Measurements from ENCODE around the gene TGFBI.

The TGFBI gene

GRCh38 chr5:136012041-136012804 lies 16.6 kb upstream of the TGFBI start:
- Histone ChIP-seq H3K4me1 (no peaks in the 10 kb centered on the region), H3K9me3 (no peaks in the 10 kb centered on the region), H3K36me3 (replicated peaks) (no peaks in the 10 kb centered on the region), H3K4me3 (no peak overlapping the region), H3K27me3 (ENCODE audit: low read depth) (peaks cover 10% of the 10 kb centered on the region; the same call in 1 of the 2 replicates)
- no peak for DNase-seq (ENCODE audit: low spot score in 2 of 2)
- in situ Hi-C loops (cut with MboI; ENCODE audit: low sequenced_read_pairs) = no loop called here

GRCh38 chr5:136013559-136013958 lies 15.2 kb upstream of the TGFBI start:
- peaks cover 10% of the 10 kb centered on the region; the same call in 1 of the 2 replicates for H3K27me3 ChIP-seq (ENCODE audit: low read depth)
- no peak for DNase-seq (ENCODE audit: low spot score in 2 of 2)
- in situ Hi-C loops (cut with MboI; ENCODE audit: low sequenced_read_pairs) = no loop called here
- no peaks in the 10 kb centered on the region for H3K4me1 ChIP-seq
- no peaks in the 10 kb centered on the region for H3K9me3 ChIP-seq
- no peaks in the 10 kb centered on the region for H3K36me3 ChIP-seq (replicated peaks)
- no peak overlapping the region for H3K4me3 ChIP-seq

- in situ Hi-C loops (cut with MboI; ENCODE audit: low sequenced_read_pairs) = no loop called here
- Histone ChIP-seq H3K27me3 (ENCODE audit: low read depth) (peaks cover 10% of the 10 kb centered on the region; the same call in 1 of the 2 replicates), H3K4me1 (no peaks in the 10 kb centered on the region), H3K4me3 (no peak overlapping the region), H3K36me3 (replicated peaks) (no peaks in the 10 kb centered on the region), H3K9me3 (no peaks in the 10 kb centered on the region)
- DNase-seq (ENCODE audit: low spot score in 2 of 2) = no peak
These were observed 14.5 kb upstream of the TGFBI start for GRCh38 chr5:136014049-136015002.

GRCh38 chr5:136015003-136015375 lies 13.8 kb upstream of the TGFBI start:
- H3K4me1 ChIP-seq = no peaks in the 10 kb centered on the region
- no peaks in the 10 kb centered on the region for H3K36me3 ChIP-seq (replicated peaks)
- in situ Hi-C loops (cut with MboI; ENCODE audit: low sequenced_read_pairs) = no loop called here
- H3K9me3 ChIP-seq = no peaks in the 10 kb centered on the region
- peaks cover 10% of the 10 kb centered on the region; the same call in 1 of the 2 replicates for H3K27me3 ChIP-seq (ENCODE audit: low read depth)
- no peak for DNase-seq (ENCODE audit: low spot score in 2 of 2)
- no peak overlapping the region for H3K4me3 ChIP-seq

GRCh38 chr5:136015966-136016650 lies 12.7 kb upstream of the TGFBI start:
- DNase-seq (ENCODE audit: low spot score in 2 of 2) = no peak
- in situ Hi-C loops (cut with MboI; ENCODE audit: low sequenced_read_pairs) = no loop called here
- no peaks in the 10 kb centered on the region for H3K9me3 ChIP-seq
- no peak overlapping the region for H3K4me3 ChIP-seq
- H3K36me3 ChIP-seq (replicated peaks) = no peaks in the 10 kb centered on the region
- H3K4me1 ChIP-seq = no peaks in the 10 kb centered on the region
- H3K27me3 ChIP-seq (ENCODE audit: low read depth) = peaks cover 7% of the 10 kb centered on the region; the same call in 1 of the 2 replicates

- peaks cover 3% of the 10 kb centered on the region; the same call in 1 of the 2 replicates for H3K27me3 ChIP-seq (ENCODE audit: low read depth)
- H3K36me3 ChIP-seq (replicated peaks) = no peaks in the 10 kb centered on the region
- H3K9me3 ChIP-seq = no peaks in the 10 kb centered on the region
- no peak overlapping the region for H3K4me3 ChIP-seq
- no peak for DNase-seq (ENCODE audit: low spot score in 2 of 2)
- in situ Hi-C loops (cut with MboI; ENCODE audit: low sequenced_read_pairs) = no loop called here
- H3K4me1 ChIP-seq = no peaks in the 10 kb centered on the region
These were observed 11.8 kb upstream of the TGFBI start for GRCh38 chr5:136016945-136017530.

DNA sequence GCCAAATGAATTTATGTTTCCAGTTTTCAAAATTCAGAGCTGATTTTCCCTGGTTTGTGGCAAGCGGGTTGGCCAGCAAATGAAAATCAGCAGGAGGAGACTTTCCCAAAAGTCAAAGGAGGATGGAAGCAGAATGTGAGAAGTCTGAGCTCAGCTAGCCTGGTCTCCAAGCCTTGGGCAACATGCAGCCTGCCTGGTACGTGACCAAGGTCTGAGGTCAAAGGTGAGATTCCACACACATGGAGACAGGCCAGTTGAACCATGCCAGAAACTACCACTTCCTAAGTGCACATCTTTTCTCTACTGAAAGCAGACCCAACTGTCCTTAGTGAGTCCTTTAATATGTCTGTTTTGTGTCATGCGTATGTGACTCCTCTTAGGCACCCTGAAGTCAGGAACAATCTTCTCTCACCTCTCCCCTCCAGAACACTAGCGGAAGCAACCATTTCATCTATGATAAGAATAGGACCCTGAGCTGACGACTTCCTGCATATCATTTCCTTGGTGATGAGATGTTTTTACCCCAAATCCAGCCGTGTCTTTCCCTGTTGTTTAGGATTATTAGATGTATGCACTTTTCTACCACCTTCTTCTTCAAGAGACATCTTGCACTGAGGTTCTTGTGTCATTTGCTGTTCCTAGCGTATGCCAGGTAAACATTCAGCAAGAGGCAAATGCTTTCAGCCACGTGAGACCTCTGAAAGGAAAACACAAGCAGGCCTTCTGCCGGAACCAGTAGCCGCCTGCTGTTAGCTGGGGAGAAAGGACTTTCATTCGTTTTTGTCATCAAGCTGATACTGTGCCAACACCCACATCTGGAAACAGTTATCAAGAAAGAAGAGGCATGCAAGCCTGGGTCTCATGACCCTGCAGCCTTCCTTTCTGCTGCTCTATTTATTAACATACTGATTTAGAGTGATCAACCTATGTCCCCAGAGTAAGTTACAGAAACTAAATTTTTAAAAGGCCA lies 9.7 kb upstream of the TGFBI start:
- in situ Hi-C loops (cut with MboI; ENCODE audit: low sequenced_read_pairs) = no loop called here
- H3K4me1 ChIP-seq = no peaks in the 10 kb centered on the region
- H3K27me3 ChIP-seq (ENCODE audit: low read depth) = no peaks in the 10 kb centered on the region
- no peak for DNase-seq (ENCODE audit: low spot score in 2 of 2)
- H3K36me3 ChIP-seq (replicated peaks) = no peaks in the 10 kb centered on the region
- no peak overlapping the region for H3K4me3 ChIP-seq
- no peaks in the 10 kb centered on the region for H3K9me3 ChIP-seq

DNA sequence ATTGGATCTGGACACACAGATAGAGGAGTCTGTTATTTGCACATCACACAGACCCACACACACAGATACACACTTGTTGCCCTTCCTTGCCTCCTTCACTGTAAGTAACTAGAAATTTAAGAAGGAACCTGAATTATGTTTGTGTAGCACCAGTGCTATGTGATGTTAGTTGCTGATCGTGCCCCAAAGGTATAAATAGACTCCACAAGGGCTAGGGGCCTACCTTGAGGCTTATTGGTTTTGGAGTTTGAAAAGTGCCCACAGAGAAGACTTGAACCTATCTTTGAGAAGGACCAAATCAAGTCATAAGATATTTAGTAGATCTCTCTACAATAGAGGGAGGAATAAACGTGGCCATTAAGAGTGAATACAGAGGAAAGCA lies 8.8 kb upstream of the TGFBI start:
- DNase-seq (ENCODE audit: low spot score in 2 of 2) = no peak
- H3K4me1 ChIP-seq = no peaks in the 10 kb centered on the region
- no peak overlapping the region for H3K4me3 ChIP-seq
- in situ Hi-C loops (cut with MboI; ENCODE audit: low sequenced_read_pairs) = no loop called here
- H3K27me3 ChIP-seq (ENCODE audit: low read depth) = no peaks in the 10 kb centered on the region
- H3K36me3 ChIP-seq (replicated peaks) = no peaks in the 10 kb centered on the region
- H3K9me3 ChIP-seq = no peaks in the 10 kb centered on the region

- Histone ChIP-seq H3K27me3 (ENCODE audit: low read depth) (no peaks in the 10 kb centered on the region), H3K4me3 (no peak overlapping the region), H3K36me3 (replicated peaks) (no peaks in the 10 kb centered on the region), H3K4me1 (no peaks in the 10 kb centered on the region), H3K9me3 (no peaks in the 10 kb centered on the region)
- no peak for DNase-seq (ENCODE audit: low spot score in 2 of 2)
- in situ Hi-C loops (cut with MboI; ENCODE audit: low sequenced_read_pairs) = no loop called here
These were observed 8.3 kb upstream of the TGFBI start for GRCh38 chr5:136020383-136021015.

DNA sequence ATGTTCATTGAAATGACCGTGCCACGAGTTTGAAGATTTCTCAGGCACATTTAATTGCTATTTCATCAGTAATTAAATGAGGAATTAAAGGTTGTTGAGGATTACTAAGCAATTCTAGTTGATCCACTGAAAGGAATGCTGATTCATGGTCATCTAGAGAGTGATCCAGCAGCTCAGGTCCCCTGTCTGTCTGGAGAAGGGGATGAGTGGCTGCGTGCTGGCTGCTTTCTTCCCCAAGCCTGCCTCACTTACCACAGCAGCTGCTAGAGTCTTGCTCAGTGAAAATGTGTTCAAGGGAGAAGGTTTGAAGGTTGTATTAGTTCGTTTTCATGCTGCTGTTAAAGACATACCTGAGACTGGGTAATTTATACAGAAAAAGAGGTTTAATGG lies 7.8 kb upstream of the TGFBI start:
- Histone ChIP-seq H3K4me3 (no peak overlapping the region), H3K4me1 (no peaks in the 10 kb centered on the region), H3K27me3 (ENCODE audit: low read depth) (no peaks in the 10 kb centered on the region), H3K9me3 (no peaks in the 10 kb centered on the region), H3K36me3 (replicated peaks) (no peaks in the 10 kb centered on the region)
- no peak for DNase-seq (ENCODE audit: low spot score in 2 of 2)
- in situ Hi-C loops (cut with MboI; ENCODE audit: low sequenced_read_pairs) = no loop called here

DNA sequence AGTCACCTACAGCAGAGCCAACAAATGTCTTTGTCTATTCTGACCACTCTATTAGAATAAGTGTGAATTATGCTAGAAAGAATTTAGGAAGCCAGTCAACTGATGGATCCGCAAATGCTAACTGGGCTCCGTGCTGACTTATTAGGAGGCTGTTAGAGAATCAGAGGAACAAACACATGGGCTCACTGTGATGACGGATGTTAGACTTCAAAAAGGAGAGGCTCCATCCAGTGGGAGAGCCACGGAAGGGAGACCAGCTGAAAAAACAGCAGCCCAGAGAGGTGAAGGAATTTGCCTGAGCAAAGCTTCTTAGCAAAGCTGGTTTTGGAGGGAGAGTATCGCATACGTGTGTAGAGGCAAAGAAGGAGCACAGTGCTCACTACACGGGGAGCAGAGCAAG lies 5.8 kb upstream of the TGFBI start:
- H3K27me3 ChIP-seq (ENCODE audit: low read depth) = no peaks in the 10 kb centered on the region
- H3K4me3 ChIP-seq = no peak overlapping the region
- no peaks in the 10 kb centered on the region for H3K4me1 ChIP-seq
- in situ Hi-C loops (cut with MboI; ENCODE audit: low sequenced_read_pairs) = no loop called here
- no peaks in the 10 kb centered on the region for H3K9me3 ChIP-seq
- no peaks in the 10 kb centered on the region for H3K36me3 ChIP-seq (replicated peaks)
- DNase-seq (ENCODE audit: low spot score in 2 of 2) = no peak

DNA sequence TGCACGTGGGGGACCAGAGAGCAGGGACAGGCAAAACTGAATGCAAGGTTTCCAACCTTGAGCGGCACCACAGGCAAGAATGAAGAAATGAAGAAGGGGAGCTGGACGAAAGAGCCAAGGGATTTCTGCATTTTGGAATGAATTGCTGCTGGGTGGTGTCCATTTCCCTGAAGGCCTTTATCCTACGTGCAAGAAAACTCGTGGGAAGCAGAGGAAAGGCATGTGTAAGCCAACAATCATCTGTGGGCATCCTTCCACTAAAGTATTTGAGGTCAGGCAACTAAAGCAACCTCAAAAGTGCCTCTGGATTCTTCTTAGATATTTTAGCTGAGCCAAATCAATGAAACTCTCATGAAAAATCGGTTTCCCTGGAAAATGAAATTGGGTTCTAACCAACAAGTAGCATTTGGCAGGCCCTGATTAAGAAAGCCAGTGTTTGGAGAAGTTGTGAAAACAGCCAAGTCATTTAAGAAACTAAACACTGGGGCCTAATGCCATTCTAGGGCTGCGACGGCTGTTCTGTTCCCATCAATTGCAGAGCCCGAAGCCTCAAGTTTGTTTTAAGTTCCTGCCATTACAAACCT lies 4.7 kb upstream of the TGFBI start:
- H3K27me3 ChIP-seq (ENCODE audit: low read depth) = no peaks in the 10 kb centered on the region
- in situ Hi-C loops (cut with MboI; ENCODE audit: low sequenced_read_pairs) = no loop called here
- no peaks in the 10 kb centered on the region for H3K4me1 ChIP-seq
- no peaks in the 10 kb centered on the region for H3K36me3 ChIP-seq (replicated peaks)
- H3K9me3 ChIP-seq = no peaks in the 10 kb centered on the region
- no peak overlapping the region for H3K4me3 ChIP-seq
- DNase-seq (ENCODE audit: low spot score in 2 of 2) = no peak
